Activated CD8-positive, alpha-beta memory T cell treated with anti-CD3 and anti-CD28 coated beads for 36 hours (primary cell): ENCODE data around the gene ACOT7. TPM values are rescaled to one million over a fixed set of nuclear protein-coding genes. Genes with fewer than 3 reads are reported as not detected.

Experiments
- CTCF ChIA-PET: fragments of 350-600 bp; sonication (Branson Sonifier 250); formaldehyde crosslinking; loops from one replicate; lab custom pipeline; 2021; ENCODE audit warnings: antibody characterized with exemption; lab: Charles Lee
- POLR2A ChIA-PET: fragments of 350-600 bp; sonication (Branson Sonifier 250); formaldehyde crosslinking; loops from one replicate; lab custom pipeline; 2021; ENCODE audit warnings: antibody characterized with exemption; lab: Charles Lee
- total RNA-seq, 2 experiments: library from RNA; stranded (reverse); gene quantifications; one replicate each; pipeline ENCODE4 v1.2.3, GENCODE V29; 2021

The ACOT7 gene
- total RNA-seq, 2 experiments from 2014 or later = 97.9 to 104 TPM

GRCh38 chr1:6288665-6289064, 104.9 kb downstream of the ACOT7 start:
- CTCF ChIA-PET = no interaction called here

GRCh38 chr1:6288026-6288425, 105.5 kb downstream of the ACOT7 start:
- ChIA-PET CTCF (no interaction called here), POLR2A (no interaction called here)

More at GRCh38 chr1:6288665-6289064, 104.9 kb downstream of the ACOT7 start:
- POLR2A ChIA-PET = no interaction called here

GRCh38 chr1:6287431-6287886, 106.1 kb downstream of the ACOT7 start:
- POLR2A ChIA-PET = no interaction called here
- CTCF ChIA-PET = no interaction called here

- CTCF ChIA-PET = no interaction called here
- POLR2A ChIA-PET = no interaction called here
Observed at GRCh38 chr1:6287029-6287428, 106.5 kb downstream of the ACOT7 start.

GRCh38 chr1:6286266-6286665, 107.3 kb downstream of the ACOT7 start:
- POLR2A ChIA-PET = no interaction called here
- CTCF ChIA-PET = no interaction called here

- POLR2A ChIA-PET = no interaction called here
Observed at GRCh38 chr1:6285336-6285735, 108.2 kb downstream of the ACOT7 start.

GRCh38 chr1:6282577-6283270, 110.8 kb downstream of the ACOT7 start:
- ChIA-PET CTCF (no interaction called here), POLR2A (no interaction called here)

More at GRCh38 chr1:6285336-6285735, 108.2 kb downstream of the ACOT7 start:
- CTCF ChIA-PET = interaction anchor here (0.6 kb wide), 1 partner anchor 154 kb away, joined by 3 read pairs; no protein-coding TSS in a partner anchor

- ChIA-PET POLR2A (no interaction called here), CTCF (interaction anchor here (1.8 kb wide), 1 partner anchor 35 kb away, joined by 6 read pairs; no protein-coding TSS in a partner anchor)
Observed at GRCh38 chr1:6281511-6282402, 111.8 kb downstream of the ACOT7 start.

- ChIA-PET CTCF (interaction anchor here (1.8 kb wide), 1 partner anchor 34 kb away, joined by 6 read pairs; no protein-coding TSS in a partner anchor), POLR2A (no interaction called here)
Observed at GRCh38 chr1:6280761-6281451, 112.7 kb downstream of the ACOT7 start.

GRCh38 chr1:6279613-6280383, 113.8 kb downstream of the ACOT7 start:
- ChIA-PET POLR2A (no interaction called here), CTCF (interaction anchor here (1.8 kb wide), 1 partner anchor 33 kb away, joined by 6 read pairs; no protein-coding TSS in a partner anchor)

GRCh38 chr1:6279066-6279465, 114.5 kb downstream of the ACOT7 start:
- CTCF ChIA-PET = no interaction called here
- POLR2A ChIA-PET = no interaction called here

- ChIA-PET POLR2A (no interaction called here), CTCF (no interaction called here)
Observed at GRCh38 chr1:6278263-6278662, 115.3 kb downstream of the ACOT7 start.

- ChIA-PET POLR2A (no interaction called here), CTCF (interaction anchor here (0.6 kb wide), 1 partner anchor 271 kb away, joined by 3 read pairs; no protein-coding TSS in a partner anchor)
Observed at GRCh38 chr1:6276811-6277555, 116.6 kb downstream of the ACOT7 start.

GRCh38 chr1:6275826-6276782, 117.5 kb downstream of the ACOT7 start:
- CTCF ChIA-PET = no interaction called here

GRCh38 chr1:6274622-6275139, 118.9 kb downstream of the ACOT7 start:
- CTCF ChIA-PET = no interaction called here
- POLR2A ChIA-PET = no interaction called here

More at GRCh38 chr1:6275826-6276782, 117.5 kb downstream of the ACOT7 start:
- POLR2A ChIA-PET = no interaction called here

GRCh38 chr1:6274102-6274501, 119.5 kb downstream of the ACOT7 start:
- POLR2A ChIA-PET = no interaction called here
- CTCF ChIA-PET = no interaction called here

GRCh38 chr1:6273380-6273891, 120.1 kb downstream of the ACOT7 start:
- ChIA-PET CTCF (no interaction called here), POLR2A (no interaction called here)
